T-helper 2 cell (primary cell): ENCODE measurements around the gene ZBTB7C.
A peak's percentile ranks its signal among the peaks of the same experiment; 100 is the strongest.

Experiments
- DNase-seq, 5 experiments: peaks; one replicate each; pipeline versions ENCODE4 v3.0.0 to v3.0.0-alpha.2; 2012 to 2022

ZBTB7C gene

DNA sequence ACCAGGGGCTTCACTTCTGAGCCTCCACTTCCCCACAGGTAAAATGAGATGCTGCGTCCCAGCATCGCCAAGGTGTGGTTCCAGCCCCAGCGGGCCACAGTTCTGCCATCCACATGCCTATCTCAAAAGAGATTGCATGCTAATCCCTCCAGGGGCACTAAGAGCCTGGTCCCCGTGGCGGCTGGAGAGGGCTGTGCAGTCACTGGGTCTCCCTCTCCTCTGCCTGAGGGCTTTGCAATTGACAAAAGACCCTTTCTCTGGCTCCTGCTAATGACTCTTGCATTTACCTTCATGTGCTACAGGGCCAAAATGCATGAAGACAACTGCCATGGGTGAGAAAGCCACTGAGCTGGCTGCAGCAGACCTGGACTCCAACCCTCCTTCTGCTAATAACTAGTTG is 18.5 kb downstream of the ZBTB7C start:
- no peak for DNase-seq

DNA sequence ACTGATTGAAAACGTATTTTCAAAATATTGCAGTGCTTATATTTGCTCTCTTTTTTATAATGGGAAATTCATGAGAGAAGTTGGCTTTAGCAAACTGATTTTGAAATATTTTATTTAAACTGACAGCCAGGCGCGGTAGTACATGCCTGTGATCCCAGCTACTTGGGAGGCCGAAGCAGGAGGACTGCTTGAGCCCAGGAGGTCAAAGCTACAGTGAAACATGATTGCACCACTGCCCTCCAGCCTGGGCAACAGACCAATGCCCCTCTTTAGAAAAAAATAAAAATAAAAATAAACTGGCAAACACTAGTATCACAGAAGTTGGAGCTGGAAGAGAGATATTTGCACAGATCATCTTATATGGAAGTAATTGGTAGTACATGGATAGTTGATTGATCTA is 20.7 kb downstream of the ZBTB7C start:
- DNase-seq, result no peak

DNA sequence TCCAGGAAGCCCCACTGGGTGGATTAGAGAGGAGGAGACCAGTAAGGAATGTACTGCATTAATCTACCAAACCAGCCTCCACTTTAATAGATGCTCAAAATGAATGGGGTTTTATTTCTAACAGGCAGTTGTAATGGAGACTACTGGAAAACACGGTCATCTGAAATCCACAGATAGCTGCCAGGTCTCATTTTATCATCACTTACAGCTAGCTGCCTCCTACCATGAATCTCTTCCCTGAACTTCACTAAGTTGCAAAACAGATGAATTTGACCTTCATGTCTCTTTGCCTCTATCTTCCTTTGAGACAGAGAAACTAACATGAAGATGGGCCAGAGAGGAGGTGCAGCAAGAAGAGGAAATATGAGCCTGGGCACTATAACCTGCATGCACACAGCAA is 21.9 kb downstream of the ZBTB7C start:
- DNase-seq, result no peak

DNA sequence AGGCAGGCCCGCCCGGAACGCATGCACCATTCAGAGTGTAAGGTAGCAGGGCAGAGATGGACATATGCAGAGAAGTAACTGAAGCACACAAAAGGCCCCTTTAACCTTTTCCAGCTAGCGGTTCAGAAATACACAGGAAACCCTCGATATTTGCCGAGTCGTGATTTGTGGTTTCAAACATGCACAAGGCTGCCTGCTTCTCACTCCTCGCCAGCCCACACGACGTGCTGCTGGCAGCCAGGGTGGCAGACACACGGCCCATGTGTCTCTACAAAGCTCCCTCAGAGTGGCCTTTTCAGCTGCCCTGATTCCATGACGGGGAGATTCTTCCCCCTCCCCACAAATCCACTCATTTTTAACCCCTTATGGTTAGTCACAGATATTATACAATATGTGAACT is 23.6 kb downstream of the ZBTB7C start:
- peak in 1 of 5 experiments; percentile 57 for DNase-seq

DNA sequence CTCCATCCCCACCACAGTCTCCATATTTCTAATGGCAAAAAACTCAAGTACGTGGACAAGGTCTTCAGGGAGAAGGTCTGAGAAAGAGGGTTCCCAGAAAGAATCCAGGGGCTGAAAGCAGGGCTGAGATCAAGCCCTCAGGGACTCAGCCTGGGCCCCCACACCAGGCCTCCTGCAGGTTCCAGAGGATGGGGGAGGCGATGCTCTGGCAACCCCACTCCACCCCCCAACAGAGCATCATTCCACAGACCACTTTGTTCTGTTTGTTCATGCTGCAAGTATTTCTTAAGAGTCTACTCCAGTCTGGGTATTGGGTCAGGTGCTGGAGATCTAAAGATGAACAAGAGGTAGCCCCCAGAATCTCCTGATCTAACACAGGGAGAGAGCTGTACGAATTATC is 32.2 kb downstream of the ZBTB7C start:
- no peak for DNase-seq

DNA sequence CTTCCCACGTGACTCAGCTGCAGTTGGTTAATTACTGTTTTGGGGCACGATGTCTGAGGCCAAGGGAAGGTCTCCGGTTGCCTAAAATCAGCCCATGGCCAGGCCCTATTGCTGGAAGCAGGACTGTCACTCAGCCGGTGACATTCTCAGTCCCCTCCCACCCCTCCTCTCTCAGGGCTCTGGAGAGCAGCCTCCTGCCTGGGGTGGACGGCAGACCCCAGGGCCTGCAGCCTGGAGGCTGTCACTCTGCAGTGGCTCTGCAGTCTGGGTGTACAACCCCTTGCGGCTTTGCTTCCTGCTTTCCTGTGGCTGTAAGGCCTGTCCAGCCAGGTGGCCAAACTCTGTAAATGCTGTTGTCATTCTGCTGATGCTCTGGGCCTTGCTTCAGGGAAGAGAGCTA is 32.8 kb downstream of the ZBTB7C start:
- DNase-seq, result no peak

DNA sequence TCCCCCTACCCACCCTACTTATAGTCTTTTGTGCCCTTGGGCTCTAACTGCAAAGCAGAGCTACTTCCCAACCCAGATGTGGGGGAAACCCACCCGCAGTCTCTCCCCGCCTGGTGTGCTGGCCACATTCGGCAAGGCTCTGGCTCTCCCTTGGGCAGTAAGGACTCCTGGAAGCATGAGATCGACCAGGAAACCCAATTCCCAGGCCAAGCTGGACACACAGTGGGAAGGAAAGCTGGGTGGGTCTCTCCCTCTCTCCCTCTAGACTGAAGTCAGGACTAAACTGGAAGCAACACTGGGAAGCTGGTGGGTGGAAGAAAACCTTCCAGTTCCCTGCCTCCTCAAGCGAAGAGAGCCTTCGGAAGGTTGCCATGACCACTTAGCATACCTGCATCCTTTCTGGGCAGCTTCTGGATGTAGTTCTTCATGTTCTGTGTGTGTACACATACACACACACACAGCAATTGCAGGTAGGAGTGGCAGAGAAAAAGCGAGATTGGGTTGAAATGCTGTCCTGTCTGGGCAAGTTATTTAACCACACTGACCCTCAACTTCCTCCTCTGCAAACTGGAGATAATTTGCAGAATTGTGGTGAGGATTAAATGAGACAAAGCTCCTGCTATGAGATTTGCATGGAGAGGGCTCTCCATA is 33.9 kb downstream of the ZBTB7C start:
- DNase-seq, result no peak

DNA sequence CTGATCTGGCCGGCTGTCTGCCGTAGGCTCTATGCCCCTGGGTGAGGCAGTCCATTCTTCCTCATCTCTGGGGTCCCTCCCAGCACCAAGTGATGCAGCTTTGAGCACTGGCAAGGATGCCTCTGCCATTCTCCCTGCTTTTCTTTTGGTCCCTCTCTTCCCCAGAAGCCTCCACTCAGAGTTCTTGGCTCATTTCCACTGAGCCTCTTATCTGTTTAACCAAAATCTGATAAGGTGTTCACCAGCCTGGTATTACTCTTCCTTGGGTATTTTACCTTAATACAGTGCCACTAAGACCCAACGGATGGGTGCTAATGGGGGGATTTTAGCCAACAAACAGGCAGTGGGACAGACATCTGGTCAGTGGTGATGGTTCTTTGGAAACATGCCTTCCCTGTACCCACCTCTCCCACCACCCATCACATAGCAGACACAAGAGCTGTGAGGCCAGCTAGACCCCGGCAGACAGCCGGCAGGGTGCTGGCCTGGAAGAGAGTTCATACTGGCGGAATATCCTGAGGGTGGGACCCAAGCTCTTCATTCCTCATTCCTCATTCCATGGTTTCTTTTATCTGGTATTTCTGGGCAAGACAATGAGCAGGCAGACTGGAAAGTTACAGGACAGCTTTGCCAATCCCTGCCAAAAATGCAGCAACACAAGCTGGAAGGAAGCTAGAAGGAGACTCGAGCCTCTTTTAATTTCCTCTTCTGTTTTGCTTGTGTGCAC is 34.6 kb downstream of the ZBTB7C start:
- DNase-seq, result no peak

DNA sequence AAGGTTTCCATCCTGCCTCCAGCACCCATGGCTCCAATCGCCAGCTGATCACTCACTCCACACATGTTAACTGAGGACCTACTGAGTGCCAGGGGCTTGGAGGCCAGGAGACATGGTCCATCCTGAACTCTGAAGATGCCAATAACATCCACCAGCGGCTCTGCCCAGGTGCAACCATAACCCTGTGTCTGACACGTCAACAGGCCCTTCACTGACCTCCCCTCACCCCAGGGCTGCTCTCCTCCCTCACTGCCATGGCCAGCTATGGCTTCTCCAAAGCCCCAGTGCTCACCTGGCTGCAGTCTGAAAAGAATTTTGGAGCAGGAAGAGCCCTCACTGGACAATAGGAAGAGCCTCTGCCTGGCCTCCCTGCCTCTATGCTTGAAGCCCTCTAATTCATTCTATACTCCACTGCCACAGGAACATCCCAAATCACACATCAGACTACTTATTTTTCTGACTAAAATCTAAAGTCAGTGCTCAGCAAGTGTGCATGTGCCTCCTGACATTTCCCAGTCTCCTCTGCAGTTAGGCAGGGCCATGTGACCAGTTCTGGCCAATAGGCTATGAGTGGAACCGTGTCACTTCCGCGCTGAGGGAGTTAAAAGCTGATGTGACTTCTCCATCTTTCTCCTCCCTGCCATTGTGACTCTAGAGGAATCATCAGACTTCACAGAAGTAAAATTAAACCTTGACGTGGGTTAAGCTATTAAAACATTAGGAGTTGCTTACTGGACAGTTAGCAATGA is 37.2 kb downstream of the ZBTB7C start:
- DNase-seq, result no peak

DNA sequence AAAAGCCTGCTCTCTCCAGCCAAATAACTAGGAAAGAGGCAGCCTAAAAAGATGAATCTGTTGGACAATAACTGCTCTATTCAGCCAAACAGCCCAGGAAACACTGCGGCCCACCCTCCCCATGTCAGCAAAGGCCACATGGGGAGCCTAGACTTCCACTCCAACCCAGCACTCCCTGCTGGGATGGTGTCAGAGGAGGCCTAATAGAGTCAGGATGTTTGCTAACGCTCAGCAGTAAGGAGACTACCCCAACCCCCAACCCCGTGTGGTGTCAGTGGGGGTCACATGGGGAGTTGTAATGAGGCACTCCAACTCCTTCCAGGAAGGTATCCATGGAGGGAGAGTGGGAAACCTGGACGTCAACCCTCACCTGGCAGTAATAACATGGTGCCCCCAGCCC is 41.6 kb downstream of the ZBTB7C start:
- no peak for DNase-seq

DNA sequence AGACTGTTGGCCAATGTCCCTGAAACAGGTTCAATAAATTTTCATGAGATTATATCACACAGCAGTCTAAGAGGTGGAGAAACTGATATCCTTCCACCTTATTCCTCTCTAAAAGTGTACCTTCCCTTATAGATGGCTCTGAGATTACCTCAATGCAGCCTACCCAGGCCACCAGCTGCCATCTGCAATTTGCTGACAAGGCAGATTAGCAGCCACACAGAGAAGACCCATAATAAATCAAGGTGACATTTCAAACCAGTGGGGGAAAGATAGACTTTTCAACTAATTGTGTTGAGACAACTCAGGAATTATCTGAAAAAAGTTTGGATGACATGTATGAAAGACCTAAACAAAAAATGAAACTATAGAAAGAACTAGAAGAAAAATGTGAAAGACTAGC is 43.2 kb downstream of the ZBTB7C start:
- DNase-seq, result no peak

DNA sequence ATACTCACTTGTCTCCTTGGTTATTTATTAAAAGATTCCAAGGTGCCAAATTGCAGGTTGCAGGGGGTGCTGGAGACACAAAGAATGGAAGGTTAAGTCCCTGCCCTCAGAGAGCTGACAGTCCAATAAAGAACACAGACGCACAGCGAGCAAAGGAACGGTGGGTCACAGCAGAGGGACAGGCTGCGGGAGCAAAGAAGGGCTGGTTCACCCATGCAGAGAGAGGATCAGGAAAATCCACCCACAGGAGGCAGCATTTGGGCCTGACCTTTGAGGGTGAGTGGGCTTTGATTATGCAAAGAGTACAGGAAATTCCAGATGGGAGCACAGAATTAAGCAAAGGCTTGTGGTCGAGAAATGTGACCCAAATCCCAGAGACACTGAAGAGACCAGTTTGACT is 45.0 kb downstream of the ZBTB7C start:
- no peak for DNase-seq

DNA sequence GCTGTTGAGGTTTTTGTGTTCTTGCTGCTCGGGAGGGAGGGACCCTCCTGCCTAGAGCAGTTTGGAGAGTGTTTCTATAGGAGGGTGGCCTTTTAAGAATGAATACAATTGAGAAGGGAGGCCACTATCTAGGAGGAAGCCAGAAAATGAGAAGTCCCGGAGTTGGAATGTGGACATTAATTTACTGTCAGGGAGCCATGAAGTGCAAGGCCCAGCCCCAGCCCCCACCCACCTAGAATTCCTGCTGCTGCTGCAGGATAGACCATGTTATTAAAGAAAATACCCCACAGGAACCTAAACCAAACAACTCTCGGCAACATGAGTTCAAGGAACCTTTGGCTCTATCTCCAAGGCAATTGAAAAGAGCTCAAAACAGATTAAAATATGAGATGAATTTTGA is 46.0 kb downstream of the ZBTB7C start:
- DNase-seq, result no peak

DNA sequence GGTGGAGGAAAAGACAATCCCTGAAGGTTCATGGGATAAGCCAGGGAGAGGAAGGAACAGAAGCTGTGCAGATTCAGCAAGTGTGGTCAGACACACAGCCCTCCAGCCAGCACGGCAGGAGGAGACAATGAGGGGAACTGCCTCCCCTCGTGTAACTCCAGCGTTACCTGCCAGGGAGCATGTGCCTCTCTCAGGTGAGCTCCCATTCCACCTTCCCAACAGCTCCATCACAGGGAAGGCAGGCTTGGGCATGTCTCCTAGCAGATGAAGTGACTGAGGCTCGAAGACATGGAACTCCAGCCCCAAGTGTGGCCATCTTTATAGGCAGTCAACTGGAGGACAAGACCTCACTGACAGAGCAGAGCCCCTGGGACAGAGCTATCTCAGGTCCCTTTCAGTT is 47.4 kb downstream of the ZBTB7C start:
- DNase-seq, result no peak

DNA sequence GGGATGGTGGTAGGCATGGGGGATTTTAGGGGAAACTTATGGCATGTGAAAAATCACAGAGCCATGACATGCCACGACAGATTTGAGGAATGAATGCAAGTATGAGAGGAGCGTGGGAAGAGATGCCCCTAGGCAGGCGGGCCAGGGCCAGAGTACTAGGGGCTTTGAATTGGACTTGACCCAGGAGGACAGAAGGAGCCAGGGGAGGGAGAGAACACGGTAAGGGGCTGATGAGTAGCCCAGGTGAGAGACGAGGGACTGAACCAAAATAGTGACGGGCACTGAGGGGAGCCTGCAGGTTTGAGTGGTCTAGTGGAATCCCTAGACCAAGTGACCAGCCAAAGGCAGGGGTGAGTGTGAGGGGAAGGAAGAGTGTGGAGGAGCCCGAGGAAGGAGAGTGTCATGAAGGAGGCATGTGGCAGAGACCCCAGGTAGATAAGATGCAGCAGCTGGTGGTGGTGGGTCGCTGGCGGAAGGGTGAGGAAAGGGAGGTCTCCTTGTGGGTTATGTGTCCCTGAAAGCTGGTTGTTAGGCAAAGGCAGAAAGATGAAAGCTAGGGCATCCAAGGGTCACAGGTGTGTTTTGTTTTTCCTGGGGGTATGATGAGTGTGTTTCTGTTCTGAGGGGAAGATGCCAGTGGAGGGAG is 48.7 kb downstream of the ZBTB7C start:
- no peak for DNase-seq

DNA sequence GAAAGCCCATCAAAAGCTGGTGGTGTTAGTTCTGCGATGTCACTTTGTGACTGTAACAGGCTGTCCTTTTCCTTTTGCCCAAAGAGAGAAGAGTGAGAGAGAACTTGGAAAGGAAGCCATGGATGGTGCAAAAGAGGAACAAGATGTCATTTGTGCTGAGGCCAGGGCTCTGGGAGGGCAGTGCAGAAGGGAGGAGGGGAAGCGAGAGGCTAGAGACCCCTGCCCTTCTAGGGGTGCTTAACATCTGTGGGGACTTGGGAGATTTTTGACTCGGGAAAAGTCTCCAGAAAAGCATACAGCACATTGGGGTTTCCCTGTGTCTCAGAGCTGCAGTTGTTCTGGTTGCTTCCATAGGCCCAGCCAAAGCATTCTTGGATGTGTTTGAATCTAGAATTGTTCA is 49.6 kb downstream of the ZBTB7C start:
- no peak for DNase-seq

DNA sequence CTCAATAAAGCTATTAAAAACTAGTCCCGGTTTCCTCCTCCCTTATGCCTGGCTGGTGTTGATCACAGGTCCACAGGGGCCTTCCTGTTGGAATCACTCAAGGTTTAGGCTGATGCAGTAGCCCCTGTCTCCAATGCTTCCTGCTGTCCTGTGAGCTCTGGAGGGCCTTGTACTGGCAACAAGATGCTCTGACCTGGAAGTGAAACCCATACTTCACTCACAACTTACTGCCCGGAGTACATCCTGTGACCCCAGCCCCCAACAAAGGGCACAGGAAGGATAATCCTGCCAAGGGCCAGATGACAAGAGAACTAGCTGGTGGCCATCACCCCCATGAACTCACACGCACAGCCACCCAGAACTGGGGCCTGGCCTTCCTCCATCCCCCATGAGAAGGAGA is 50.3 kb downstream of the ZBTB7C start:
- no peak for DNase-seq

DNA sequence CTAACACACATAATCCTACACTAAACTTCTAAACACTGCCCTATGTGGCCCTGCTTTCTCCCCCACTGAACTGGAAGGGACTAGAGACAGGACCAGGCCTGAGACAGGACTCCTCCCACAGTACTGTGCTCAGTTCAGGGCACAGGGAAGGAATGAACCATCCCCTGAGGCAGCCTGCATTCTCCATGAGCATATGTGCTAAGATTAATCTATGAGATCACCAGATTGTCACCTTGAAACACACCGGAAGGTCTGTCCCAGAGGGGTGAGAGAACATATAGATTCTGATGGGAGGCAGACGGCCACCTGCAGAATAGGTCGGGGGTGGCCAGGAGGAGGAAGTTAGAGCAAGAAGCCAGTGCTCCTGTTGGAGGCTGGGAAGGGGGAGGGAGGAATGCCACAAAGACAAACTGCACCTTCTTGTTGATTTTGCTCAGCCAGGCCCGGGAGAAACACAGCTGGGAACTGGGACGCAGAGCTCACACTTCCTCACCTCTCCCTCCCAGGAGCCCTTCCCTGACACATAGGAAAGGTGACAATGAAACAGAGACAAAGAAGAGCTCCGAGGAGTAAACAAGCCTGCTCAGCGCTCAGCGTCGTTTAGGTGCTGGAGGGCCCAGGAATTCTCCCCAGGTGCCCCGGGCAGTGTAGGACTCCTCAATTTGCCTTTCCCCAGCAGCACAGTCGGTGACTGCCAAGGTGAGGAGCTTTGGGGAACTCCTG is 52.1 kb downstream of the ZBTB7C start:
- no peak for DNase-seq

DNA sequence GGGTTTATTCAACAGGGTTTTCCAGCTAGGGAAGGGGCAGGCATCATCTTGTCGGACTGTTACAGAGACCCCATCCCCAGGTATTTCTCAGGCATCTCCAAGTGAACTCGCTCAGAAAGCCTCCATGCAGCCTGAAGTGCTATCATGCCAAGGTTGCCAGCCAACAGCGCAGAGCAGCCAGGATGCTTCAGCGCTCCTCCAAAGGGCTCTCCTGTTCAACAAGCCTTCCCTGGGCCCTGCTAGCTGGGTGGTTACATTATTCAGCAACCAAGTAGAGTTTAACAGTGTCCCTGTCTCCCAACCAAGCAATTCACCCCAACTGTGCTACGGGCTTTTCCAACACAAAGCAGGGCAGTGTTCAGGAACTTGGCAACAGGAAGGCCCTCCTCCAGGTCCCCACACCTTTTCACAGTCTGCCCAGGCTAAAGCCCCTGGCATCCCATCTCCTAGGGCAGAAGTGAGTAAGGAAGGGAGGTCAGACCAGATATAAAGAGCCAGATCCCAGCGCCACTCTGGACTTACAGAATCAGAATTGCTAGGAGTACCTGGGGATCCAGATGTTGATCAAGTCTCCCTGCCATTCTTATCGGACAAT is 52.9 kb downstream of the ZBTB7C start:
- DNase-seq, result no peak

DNA sequence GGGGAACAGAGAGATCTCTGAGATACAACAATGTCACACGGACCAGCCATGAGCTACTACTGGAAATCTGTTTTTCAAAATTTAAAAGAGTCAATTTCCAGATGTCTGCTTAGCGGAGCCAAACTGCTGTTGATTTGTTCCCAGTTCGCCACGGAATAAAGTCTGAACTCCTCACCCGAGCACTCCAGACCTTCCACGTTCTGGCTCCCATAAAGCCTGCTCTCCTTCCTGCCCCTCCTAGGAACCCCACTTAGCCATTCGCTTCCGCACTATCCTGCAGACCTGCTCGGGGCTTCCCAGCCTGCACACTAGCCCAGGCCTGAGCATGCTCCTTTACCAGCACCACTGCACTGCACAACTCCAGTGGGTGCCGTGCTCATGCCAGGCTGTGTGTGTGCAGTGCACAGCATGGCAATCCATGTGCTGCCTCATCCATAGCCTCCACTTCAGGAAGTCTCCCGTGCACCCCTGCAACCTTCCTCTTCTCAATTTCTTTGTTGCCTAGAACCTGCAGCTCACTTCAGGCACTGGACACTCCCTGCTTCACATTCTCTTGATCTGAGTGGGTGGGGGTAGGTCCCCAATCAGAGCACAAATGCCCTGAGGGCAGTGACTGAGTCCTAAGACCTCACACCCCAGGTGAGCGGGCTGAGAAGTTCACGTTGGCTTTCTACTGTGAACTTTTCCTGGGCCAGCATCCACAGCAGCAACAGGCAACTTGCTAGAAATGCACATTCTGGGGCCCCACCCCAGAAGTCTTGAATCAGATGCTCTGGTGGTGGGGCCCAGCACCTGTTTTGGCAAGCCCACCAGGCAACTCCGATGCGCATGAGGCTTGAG is 53.7 kb downstream of the ZBTB7C start:
- DNase-seq, result no peak

DNA sequence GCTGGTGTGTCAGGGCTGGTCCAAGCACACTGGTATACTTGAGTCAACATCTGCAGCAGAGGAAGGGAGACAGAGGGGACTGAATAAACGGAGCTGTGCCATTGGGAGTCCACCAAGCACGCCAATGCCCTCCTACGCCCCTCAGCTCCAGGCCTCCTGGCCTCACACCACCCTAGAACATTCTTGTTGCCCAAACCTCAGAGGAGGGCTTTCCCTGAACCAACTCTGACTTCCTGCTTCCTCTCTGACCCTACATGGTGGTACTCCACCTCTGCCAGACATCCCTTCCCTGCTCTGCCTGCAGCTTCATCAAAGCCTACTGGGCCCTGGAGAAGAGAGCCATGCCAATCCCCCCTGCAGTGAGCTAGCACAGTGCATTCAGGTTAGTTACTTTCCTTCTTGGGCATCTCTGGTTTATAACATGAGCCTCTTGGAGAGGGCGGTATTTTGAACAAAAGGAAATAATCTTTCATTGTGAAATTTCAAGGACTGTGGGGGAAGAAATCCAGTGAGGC is 54.4 kb downstream of the ZBTB7C start:
- no peak for DNase-seq
